Measurements from ENCODE around the gene KCNIP3.
"Not testable (repeated sequence)": the region's sequence is repeated elsewhere in the genome, so short reads cannot be mapped to it uniquely, and the experiment has no call there.

Gene KCNIP3

DNA sequence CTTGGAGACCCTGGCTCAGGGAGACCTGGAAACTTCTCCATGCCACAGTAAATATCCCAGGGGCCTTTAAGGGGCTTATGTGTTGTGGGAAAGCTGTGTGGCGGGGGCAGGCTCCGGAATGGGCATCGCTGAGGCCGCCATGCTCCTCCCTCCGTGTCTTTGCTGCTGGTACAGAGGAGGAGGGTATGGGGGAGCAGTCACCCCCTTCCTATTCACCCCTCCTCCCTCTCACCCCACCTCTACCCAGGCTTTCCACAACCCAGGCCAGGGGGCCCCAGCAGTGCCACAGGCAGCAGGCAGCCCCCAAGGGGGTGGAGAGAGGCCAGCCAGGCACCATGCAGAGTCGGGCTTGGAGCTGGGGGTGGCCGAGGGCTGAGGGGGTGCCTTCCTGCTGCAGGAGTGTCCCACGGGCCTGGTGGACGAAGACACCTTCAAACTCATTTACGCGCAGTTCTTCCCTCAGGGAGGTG is 77.3 kb downstream of the KCNIP3 start:
- DNase-seq: no peak

DNA sequence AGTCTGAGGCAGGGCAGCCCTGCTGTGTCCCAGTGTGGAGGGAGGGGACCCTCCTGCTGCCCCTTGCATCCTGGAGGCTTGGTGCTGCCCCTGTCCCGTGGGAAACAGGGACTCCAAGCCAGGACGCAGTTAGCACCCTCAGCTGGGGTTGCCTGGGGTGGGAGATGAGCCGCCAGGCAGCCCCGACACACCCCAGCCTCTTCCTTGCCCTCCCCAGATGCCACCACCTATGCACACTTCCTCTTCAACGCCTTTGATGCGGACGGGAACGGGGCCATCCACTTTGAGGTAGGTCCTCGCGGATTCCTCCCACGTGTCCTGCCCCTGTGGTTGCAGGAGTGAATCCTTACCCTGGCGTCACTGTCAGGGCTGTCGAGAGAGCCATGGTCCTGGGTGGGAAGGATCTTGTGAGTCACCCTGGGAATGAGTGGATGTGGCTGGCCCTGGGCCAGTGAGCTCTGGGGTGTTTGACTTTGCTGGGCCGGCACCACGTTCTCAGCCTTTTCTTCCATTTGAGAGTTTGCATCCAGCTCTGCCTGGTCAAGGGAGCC is 77.8 kb downstream of the KCNIP3 start:
- DNase-seq: no peak

DNA sequence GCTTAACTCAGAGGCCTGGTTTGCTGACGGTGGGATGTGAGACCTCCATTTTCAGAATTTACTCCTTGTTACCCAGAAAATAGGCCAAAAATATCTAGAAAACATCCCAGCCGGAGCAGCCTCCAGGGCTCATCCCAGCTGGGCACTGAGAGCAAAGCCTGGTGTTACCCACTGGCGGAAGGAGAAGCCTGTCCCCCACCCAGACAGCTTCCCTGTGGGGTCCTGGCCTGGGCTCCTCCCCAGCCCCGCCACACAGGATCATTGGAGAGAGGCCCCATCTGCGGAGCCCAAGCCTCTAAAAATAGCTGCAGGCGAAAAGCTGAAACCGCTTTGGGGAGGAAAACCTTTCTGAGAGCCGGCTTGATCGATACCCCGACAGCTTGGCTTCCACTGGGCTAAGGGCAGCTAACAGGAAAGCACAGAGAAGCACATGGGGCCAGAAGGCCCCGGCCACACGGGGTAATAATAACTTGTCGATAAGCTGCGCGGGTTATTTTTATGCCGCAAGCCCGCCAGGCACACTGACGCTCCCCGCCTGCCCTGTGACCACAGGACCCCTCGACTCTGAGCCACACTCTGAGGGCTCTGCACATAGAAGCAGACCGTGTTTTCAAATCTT is 78.5 kb downstream of the KCNIP3 start:
- DNase-seq: no peak

DNA sequence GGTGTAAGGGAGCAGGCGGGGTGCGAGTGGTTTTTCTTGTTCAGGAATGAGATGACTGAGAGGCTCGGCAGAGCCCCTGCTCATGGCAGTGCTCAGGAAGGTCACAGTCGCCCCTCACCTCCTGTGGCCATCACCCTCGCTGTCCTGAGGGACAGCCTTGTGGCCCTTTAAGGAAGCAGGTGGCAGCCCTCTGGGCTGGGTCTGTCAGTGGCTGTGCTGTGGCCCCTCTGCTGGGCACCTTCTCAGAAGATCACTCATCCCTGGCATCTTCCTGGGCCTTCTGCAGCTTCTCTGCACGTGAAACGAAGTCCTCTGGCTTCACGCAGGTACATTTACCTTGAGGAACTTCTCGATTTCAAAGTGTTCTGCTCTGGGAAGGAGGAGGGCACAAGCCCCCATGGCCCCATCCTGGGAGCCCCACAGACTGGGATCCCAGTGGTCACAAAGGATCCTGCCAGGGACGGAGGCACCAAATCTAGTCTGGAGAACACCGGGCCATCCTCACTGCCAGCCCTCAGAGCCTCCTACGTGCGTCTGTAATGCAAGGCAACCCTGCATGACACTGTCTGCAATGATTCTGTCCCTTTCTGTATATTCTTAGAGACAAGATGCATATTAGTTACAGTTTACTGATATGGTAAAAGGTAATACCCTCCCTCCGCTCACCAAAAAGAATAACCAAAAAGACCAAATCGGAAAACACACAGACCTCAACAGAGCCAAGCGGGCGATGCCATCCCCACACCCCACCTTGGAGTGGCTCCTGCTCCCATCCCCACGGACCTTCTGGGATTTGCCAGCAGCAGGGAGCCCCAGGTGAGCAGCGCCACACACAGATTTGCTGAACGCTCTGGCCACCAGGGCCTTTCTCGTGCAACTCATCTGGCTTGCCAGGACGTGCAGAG is 79.4 kb downstream of the KCNIP3 start:
- DNase-seq: no peak

DNA sequence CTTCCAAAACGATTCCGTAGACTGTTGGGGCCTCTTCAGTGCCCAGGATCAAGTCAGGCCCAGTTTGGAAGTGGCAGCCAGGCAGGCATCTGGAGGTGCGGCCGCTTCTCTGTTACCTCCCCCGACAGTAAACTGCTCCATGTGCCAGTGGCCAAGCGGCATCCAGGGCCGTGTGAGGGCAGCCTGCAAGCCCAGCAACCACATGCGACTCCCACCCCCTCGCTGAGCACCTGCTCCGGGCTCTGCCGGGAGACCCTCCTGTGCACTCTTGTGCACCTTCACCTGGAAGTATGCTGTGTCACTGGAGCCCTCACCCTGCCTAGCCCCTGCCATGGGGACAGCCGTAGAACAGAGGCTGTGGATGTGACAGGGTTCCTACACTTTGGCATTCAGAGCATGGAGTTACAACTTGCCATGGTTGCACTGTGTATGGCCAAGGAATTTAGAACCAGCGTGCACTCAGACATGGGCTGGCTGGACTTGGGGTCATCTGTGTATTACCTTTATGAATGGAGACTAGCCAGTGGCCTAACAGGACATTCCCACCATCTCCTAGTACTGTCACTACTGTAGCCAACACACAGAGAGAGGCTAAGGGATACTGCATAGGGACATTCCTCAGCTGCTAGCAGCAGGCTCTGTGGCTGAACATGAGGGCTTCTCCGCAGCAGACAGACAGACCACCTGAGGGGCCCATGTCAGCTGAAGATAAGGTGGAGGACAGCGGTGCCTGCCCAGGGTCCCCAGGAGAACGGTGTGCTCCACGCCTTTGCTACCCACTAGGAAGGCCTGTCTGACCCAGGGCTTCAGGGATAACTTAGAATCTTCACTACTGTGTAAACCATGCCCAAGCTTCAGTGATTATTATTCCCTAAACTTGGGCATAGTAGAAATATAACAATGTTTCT is 80.3 kb downstream of the KCNIP3 start:
- no peak for DNase-seq

DNA sequence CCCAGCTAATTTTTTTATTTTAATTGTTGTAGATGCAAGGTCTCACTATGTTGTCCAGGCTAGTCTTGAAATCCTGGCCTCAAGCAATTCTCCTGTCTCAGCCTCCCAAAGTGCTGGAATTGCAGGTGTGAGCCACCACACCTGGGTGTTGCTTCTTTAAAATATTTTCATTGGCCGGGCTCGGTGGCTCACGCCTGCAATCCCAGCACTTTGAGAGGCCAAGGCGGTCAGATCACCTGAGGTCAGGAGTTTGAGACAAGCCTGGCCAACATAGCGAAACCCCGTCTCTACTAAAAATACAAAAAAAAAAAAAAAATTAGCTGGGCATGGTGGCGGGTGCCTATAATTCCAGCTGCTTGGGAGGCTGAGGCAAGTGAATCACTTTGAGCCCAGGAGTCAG is 81.1 kb downstream of the KCNIP3 start:
- DNase-seq: not testable (repeated sequence)

DNA sequence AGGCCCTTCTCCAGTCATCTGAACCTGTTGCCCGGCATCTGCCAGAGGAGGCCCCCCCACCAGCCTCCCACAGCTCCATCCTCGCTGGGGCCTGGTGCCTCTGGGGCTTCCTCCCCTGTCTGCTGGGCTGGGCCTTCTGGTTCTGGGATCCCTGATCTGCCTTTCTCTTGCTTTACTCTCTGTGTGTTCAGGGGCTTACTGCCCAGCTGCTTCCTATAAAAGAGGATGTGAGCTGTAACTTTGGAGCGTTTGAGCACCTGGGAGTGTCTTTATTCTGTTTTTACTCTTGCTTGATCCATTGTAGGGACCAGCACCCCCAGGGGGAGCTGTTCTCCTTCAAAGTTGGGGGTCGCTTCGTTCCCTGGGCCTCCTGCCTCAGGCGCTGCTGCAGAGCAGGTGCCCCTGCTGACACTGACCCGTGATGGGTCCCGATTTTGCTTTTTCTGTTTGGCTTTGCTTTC is 82.3 kb downstream of the KCNIP3 start:
- DNase-seq: no peak

DNA sequence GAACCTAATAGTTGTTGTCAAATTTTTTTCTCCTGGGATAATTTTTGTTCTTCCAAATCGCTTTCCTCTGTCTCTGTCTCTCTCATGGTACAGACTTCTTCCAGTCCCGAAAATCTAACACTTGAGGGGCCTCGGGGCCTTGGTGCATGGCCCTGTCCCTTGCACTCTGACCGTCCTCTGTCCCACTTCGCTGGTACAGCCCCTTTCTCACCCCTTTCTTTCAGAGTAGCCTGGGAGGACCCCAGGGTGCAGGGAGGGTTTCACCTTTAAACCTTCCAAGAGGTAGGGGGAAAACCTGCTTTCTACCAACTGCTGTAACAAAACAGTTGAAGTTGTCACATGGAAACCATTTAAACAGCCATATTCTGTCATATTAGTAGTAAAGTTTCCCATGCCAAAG is 83.1 kb downstream of the KCNIP3 start:
- DNase-seq: no peak

DNA sequence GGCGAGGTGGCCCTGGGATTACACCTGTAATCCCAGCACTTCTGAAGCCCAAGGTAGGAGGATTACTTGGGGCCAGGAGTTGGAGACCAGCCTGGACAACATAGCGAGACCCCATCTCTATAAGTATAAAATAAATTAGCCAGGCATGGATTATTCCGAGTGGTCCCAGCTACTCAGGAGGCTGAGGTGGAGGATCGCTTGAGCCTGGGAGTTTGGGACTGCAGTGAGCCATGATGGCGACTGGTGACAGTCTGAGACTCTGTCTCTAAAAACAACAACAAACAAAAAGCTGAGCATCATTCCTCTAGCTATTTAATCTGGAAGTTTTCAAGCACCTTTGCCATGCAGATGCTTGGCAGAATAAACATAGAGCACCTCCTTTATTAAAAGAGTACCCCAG is 83.6 kb downstream of the KCNIP3 start:
- no peak for DNase-seq

DNA sequence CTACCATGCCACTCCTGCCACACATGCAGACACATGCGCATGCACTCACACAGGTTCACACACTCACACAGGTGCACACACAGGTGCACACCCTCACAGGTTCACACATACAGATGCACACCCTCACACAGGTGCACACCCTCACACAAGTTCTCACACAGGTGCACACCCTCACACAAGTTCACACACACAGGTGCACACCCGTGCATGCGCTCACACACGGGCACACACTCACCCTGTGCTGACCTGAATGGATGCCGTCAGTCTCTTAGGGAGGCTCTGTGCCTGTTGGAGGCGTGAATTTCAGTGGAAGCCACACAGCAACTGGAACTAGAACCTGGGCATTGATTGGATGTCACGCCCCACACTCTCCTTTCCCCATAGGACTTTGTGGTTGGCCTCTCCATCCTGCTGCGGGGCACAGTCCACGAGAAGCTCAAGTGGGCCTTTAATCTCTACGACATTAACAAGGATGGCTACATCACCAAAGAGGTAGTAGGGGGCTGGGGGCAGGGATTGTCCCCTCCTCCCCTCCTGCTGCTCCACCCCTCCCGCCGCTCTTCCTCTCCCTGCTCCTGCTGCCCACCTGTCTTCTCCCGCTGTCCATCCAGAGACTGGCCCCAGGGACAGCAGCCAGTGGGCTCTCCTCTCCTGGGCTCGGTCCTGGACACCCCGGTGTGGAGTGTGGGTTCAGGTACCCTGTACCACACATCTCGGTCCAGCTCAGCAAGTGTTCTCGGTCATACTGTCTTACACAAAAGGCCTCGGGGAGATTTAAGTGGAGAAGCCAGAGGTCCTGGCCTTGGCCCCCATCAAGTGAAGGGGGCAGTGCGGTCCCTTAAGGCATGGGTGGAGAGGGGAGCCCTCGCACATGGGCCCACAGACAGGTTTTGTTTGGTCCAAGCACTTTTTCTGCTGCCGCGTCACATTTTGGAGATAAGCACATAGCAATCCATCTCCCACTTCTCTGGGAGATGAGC is 84.4 kb downstream of the KCNIP3 start:
- DNase-seq: no peak

DNA sequence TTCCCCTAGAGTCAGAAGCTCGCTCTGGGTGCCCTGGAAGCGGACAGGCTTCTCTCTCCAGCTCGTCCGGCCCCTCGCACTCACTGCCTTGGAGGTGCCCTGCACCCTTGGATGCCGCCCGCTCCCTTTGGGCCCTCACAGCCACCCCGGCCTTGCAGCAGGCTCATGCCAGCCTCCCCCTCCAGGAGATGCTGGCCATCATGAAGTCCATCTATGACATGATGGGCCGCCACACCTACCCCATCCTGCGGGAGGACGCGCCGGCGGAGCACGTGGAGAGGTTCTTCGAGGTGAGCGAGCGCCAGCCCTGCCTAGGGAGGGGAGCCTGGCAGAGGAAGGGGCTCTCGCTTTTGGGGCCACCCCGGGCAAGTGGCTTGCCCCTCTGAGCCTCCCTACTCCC is 85.0 kb downstream of the KCNIP3 start:
- no peak for DNase-seq

DNA sequence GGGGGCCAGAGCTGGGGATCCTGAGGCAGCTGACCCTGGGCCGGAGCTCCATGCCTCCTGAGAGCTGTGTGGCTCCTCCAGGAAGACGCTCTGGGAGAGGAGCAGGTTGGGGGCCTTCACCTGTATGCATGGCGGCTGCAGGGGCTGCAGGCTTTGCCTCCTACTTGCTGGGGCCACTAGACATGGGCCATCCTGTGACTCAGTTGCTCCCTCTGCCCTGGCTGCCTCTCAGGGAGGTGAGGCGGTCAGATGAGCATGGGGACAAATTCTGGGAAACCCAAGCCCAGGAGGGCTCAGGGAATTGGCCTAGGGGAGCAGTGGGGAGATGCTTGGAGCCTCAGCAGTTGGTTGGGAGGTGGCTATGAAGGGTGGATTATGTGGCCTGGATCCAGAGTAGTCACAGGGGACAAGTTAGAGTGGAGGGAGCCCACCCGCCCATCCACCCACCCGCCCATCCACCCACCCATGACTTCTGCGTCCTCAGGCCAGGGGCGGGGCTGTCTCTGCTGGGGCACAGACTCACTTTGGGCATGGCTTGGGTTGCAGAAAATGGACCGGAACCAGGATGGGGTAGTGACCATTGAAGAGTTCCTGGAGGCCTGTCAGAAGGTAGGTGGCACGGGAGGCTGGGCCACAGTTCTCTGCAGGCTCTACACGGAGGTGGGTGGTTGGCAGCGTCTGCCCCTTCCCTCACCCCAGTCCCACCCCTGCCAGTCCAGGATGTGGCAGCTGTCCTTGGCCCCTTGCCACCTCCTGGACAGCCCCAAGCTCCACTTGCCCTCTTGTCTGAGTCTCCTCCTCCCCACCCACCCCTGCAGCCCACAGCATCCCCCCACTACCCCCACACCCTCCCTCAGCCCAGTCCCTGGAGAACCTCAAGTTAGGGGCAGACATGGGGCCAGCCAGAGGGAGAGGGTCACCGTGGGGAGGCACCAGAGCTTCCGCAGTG is 85.8 kb downstream of the KCNIP3 start:
- no peak for DNase-seq

DNA sequence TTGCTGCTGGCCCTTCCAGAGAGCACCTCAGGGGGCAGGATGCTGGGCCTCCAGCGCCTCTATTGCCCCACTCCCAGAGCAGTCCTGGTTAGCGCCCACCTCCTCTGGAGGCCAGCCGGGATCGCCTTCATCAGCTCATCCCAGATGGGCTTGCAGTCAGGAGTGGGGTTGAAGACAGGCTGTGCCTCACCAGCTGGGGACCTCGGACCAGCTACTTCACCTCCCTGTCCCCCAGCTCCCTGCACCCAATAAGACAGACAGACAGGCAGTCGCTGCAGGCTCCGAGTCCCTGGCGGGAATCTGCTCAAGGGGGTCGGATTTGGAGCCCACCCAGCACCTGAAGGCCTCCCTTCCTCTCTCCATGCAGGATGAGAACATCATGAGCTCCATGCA is 86.5 kb downstream of the KCNIP3 start:
- DNase-seq: no peak

DNA sequence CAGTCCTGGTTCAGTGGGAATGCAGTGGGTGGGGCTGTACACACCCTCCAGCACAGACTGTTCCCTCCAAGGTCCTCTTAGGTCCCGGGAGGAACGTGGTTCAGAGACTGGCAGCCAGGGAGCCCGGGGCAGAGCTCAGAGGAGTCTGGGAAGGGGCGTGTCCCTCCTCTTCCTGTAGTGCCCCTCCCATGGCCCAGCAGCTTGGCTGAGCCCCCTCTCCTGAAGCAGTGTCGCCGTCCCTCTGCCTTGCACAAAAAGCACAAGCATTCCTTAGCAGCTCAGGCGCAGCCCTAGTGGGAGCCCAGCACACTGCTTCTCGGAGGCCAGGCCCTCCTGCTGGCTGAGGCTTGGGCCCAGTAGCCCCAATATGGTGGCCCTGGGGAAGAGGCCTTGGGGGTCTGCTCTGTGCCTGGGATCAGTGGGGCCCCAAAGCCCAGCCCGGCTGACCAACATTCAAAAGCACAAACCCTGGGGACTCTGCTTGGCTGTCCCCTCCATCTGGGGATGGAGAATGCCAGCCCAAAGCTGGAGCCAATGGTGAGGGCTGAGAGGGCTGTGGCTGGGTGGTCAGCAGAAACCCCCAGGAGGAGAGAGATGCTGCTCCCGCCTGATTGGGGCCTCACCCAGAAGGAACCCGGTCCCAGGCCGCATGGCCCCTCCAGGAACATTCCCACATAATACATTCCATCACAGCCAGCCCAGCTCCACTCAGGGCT is 87.9 kb downstream of the KCNIP3 start:
- no peak for DNase-seq

DNA sequence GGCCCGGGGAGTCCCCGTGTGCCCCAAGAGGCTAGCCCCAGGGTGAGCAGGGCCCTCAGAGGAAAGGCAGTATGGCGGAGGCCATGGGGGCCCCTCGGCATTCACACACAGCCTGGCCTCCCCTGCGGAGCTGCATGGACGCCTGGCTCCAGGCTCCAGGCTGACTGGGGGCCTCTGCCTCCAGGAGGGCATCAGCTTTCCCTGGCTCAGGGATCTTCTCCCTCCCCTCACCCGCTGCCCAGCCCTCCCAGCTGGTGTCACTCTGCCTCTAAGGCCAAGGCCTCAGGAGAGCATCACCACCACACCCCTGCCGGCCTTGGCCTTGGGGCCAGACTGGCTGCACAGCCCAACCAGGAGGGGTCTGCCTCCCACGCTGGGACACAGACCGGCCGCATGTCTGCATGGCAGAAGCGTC is 88.4 kb downstream of the KCNIP3 start:
- no peak for DNase-seq

DNA sequence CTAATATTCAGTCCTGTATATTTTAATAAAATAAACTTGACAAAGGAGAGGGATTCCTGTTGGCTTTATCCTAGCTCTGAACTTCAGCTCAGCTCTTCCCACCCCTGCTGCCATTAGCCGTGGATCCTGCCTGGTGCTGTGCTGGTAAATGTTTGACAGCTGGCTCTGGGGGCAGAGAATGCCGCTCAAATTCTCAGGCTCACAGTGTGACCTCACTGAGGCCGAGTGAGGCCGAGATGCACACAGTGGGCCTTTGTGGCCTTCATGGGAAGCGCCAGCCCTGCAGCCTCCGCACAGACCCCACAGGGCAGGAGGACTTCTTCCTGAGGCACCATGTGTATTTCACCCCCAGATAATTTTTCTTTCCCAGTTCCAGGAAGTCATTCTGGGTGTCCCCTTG is 88.9 kb downstream of the KCNIP3 start:
- no peak for DNase-seq

DNA sequence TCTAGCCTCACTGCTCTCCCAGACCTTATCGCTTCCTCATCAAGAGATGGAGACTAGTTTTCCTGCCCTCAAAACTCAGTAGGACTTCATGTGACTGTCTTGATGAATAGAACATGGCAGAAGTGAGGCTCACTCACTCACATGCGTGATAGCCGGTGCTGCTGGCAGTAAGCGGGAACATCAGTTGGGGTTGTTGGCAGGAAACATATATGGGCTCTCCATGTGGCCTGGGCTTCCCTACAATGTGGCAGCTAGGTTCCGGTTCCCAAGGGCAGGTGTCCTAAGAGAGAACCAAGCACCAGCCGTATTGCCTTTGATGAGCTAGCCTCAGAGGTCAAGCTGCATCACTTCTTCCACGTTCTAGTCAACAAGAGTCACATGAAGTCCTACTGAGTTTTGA is 90.2 kb downstream of the KCNIP3 start:
- no peak for DNase-seq

DNA sequence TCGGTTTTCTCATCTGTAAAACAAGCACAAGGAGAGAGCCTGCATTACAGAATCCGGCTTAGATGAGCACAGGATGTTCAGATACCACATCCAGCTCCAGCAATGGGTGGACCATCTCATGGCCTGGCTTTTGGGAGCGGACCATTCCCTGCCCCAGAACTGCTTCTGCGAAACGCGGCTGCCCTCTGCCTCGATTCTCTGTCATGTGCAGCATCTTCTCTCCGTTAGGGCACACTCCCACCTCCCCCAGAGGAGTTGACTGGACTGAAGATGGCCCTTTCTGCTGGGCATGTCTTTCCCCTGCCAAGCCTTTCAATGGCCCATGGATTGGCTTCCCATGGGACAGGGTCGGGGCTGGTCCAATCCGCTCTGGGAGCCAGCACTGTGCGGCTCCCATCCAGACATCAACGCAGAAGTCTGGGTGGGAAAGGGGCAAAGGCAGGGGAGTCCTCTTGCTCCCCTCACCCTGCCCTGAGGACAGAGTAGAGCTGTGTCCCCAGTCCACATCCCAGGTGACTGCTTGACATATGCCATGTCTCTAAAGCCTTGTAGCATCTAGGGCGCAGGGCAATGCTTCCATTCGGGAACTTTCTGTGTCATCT is 91.0 kb downstream of the KCNIP3 start:
- DNase-seq: no peak

DNA sequence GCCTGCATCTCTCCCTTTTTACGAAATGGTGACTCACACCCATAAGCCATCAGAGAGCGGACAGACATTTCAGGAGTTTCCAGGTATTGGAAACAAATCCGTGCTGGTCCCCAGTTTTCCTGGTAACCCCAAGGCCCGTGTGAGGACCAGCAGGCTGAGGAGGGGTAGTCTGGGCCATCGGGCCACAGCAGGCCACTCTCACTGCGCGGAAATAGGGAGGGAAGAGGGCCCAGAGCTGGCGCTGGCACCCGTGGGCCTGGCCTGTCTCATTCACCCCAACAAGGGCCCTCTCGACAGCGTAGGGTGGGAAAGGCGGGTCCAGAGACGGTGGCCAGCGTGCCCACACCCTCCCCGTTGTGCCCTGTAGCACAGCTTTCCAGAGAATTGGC is 91.7 kb downstream of the KCNIP3 start:
- no peak for DNase-seq
